ENCODE results near the gene CHCHD3. TPM values are rescaled to one million over a fixed set of nuclear protein-coding genes. Genes with fewer than 3 reads are reported as not detected.

The CHCHD3 gene
- polyA plus RNA-seq (2013, experiment 1 of 2; ENCODE audit: insufficient read length) = 51.4 TPM
- polyA plus RNA-seq (2013, experiment 2 of 2; ENCODE audit: insufficient read length) = 51.8 TPM

DNA sequence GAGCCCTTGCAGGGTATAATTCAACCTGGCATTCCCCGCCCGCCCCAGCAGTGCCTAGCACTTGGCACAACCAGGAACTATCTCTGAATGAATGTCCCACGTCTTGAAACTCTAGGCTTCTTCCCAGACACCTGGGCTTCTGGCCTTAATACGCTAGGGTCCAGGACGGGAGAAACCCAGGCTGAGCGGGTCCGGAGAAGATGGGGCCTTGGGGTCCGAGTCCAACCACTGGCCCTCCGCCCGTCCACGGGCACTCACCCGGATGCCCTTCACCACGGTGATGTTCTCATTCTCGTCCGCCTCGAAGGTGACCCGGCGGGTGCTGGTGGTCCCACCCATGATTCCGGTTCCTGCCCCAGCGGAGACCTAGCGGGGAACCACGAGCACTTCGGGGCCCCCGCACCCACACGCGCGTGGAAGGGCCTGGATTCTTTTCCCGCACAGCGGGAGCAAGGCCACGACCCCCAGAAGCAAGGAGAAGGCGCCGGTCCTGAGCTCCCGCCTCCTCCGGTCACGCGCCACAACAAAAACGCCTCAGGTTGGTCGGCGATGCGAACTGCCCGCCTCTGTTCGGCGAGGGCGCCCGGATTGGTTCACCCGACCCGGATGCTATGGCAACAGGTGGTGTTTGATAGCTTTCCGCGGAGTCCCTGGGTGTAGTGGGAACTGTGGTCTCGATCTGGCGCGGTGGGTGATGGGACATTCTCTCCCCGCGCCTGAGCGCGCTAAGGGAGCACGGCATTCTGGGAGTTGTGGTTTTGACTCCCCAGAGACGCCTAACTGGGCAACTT, at the start of gene CHCHD3:
Gene CHCHD3 (minus strand): TSS at position 492 of the 791 bp plus-strand sequence. CDS start 153 bp downstream, at position 339.
- DNase-seq = peak; percentile 99

GRCh38 chr7:133130166-133130565, 48.3 kb upstream of the CHCHD3 start:
- no peak for DNase-seq

DNA sequence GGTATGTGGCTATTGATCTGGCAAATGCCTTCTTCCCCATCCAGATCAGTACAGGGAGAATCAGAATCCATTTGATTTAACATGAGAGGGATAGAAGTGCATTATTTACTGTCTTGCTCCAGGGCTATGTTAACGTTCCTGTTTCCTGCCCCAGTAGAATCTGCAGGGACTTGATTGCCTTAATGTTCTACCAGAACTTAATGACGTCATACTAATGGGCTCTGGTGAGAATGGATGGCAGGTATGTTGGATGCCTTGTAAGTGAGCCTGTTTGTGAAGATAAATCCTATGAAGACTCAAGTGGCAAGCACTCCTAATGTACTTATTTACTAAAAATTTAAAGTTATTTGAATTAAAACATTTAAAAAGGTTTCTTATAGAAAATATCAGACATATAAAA, 44.5 kb upstream of the CHCHD3 start:
- DNase-seq = no peak

DNA sequence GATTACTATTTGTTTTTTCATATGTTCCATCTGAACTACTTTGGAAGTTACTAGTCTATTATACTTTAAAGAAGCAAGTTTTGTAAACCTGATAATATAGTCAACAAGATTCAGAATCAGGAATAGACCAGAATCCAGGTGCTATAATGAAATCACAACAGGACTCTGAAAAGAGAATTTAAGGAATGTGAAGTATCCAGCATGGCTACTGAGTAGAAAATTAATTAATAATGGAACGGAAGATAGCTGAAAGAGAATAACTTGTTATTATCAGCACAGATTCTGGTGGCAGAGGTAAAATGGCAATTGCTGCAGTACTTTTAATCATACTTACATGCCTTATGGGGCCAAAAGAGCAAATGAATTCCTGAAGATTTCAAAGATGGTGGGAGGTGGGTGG, 43.1 kb upstream of the CHCHD3 start:
- DNase-seq = no peak

- DNase-seq = no peak
Measured at GRCh38 chr7:133121175-133121844, 39.4 kb upstream of the CHCHD3 start.

DNA sequence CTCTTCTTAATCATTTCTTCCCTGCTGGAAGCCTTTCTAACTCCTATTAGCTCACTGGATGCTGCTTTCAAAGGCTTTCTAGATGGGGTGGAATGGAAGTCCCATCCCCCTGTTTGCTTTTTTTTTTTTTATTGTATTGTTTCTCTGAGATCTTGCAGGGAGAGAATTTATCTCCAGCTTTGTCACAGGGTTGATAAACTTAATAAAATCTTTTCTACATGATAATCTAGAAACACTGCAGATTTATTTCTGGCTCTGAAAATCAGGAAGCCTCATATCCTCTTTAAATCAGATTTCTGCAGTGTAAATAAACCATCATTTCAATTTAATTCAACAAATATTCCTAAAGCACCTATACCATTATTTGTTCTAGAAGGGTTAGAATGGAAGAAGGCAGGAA, 37.2 kb upstream of the CHCHD3 start:
- DNase-seq = no peak

- no peak for DNase-seq
Measured at GRCh38 chr7:133118261-133118660, 36.4 kb upstream of the CHCHD3 start.

GRCh38 chr7:133117452-133117851, 35.6 kb upstream of the CHCHD3 start:
- no peak for DNase-seq

DNA sequence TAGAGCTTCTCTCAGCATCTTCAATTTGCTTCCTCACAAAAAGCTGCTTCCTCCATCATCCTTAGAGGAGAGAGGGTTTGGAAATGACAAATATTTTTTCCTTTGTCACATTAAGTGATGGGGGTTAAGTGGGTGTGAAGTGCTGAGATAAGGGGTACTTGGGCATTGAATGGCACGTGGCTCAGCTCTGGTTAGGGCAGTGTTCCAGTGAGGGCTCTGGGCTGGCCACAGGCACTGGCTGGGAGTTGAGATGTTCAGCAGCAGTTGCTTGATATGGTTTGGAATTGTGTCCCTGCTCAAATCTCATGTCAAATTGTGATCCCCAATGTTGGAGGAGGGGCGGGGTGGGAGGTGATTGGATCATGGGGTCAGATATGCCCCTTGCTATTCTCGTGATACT, 33.7 kb upstream of the CHCHD3 start:
- no peak for DNase-seq

- DNase-seq = no peak
Measured at GRCh38 chr7:133114519-133114918, 32.6 kb upstream of the CHCHD3 start.

GRCh38 chr7:133112976-133113375, 31.1 kb upstream of the CHCHD3 start:
- no peak for DNase-seq

- DNase-seq = no peak
Measured at GRCh38 chr7:133112335-133112734, 30.4 kb upstream of the CHCHD3 start.

- DNase-seq = no peak
Measured at GRCh38 chr7:133110312-133110711, 28.4 kb upstream of the CHCHD3 start.

DNA sequence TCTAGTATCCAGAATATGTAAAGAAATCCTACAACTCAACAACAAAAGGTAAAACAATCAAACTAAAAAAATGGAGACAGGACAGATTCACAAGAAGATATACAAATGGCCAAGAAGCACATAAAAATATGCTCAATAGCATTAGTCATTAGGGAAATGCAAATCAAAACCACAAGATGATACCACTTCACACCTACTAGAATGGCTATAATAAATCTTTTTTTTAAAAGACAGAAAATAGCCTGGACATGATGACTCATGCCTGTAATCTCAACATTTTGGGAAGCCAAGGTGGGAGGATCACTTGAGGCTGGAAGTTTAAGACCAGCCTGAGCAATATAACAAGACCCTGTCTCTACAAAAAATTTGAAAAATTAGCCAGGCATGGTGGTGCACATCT, 27.9 kb upstream of the CHCHD3 start:
- DNase-seq = no peak

- no peak for DNase-seq
Measured at GRCh38 chr7:133108023-133108422, 26.1 kb upstream of the CHCHD3 start.

DNA sequence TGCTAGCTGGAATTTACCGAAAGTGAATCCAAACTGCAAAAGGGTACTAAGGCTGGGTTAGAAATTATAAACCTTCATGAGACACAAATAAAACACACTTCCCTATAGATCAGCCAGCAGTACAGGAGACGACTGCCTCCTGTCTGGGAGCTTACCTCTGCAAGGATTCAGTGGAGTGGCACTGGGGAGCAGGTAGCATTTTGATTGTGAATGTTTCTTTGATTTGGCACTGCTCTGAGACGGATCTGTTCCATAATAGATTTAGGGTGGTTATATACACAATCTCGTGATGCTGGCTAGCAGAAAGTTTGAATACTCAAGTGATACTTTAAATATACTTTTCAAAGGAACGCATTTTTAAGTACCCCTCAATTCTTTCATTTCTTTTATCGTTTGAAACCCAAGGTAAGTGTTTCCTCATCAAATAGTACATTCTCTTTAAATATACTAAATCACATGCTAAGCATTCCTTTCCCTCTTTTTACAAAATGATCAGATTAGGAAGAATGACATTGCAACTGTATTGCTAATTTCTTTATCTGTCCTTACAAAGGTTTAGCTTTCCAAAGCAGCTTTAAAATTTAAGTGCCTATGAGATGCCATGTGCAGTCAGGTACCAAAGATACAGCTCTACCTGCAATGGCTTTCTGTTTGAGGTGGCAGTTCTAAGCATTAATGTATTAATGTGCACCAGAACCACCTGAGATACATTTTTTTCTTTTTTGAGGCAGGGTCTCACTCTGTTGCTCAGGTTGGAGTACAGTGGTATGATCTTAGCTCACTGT, 20.6 kb upstream of the CHCHD3 start:
- no peak for DNase-seq

GRCh38 chr7:133099633-133100286, 17.9 kb upstream of the CHCHD3 start:
- no peak for DNase-seq

DNA sequence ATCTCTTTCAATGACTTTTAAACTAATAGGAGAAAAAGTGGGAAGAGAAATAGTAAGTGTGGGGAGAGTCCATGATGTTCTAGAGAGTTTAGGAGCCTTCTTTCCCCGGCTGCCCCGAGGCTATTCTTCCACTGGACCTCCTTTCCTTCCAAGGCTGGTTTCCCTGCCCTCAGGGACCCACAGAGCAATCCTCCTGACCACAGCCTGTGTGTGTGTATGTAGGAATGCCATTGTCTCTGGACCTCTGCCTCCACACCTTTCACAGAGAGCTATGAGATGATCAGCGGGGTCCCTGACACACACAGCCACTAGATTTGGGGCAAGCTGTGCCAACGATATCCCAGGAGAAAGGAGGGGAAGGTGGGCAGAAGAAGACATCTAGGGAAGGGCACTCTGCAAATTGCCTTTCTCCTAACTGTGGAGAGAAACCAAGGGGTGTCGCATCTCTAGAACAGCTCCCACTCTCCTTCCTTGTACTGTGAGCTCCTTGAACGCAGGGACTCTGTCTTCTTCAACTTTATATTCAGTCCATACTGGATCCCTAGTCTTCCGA, 13.3 kb upstream of the CHCHD3 start:
- DNase-seq = no peak

GRCh38 chr7:133091943-133092464, 10.1 kb upstream of the CHCHD3 start:
- DNase-seq = no peak

GRCh38 chr7:133082390-133082766, 488 bp upstream of the CHCHD3 start:
- DNase-seq = no peak

DNA sequence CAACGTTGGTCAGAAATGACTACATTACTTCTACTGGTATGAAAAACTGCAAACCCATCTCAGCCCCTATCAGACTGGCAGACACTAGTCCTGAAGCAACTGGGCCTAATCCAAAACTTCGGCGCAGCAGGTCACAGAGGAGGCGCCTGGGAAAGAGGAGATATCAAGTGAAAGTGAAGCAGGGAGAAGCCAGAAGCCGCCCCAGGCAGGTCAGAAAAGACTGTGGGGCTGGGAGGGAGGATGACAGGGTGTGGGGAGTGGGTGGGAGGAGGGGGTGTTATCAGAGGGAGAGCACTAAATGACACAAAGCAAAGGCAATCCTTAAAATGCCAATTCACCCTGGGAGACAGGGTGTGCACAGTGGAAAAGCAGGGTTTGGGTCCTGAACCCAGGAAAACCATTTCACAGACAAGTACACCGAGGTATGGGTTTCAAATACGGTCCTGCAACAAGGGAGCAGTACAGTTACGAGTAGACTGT, 731 bp downstream of the CHCHD3 start:
- peak; percentile 11 for DNase-seq

DNA sequence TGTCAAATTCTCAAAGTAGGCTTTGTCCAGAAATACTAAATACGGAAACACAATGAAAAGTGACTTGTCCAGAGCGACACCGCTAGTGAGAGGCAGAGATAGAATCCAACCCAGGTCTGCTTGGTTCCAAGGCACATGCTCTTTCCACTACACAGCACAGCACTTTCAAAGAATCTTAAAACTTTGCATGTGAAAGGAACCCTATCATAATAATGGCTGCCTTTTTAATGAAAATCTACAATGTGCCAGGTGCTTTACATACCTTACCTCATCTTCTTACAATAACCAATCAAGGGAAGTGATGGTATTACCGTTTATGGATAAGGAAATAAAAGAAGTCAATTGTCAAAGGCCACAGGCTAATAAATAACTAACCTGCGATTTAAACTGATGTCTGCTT, 2.6 kb downstream of the CHCHD3 start:
- no peak for DNase-seq
